Neural cell (in vitro differentiated cells): ENCODE data around the gene CKMT1B. TPM values are rescaled to one million over a fixed set of nuclear protein-coding genes. Genes with fewer than 3 reads are reported as not detected.
"Not testable (repeated sequence)": the region's sequence is repeated elsewhere in the genome, so short reads cannot be mapped to it uniquely, and the experiment has no call there.

Source experiments
- H2AFZ ChIP-seq: fragments of 200-600, 300-800 bp; sonication (generic), shearing (Covaris generic); 2 replicates; pipeline ENCODE4 v1.6.0; 2014; ENCODE audit warnings: low read depth, mild to moderate bottlenecking, antibody characterized with exemption, low read length, moderate library complexity
- H3F3A ChIP-seq: fragments of 200-600 bp; shearing (Covaris generic); 2 replicates; pipeline ENCODE4 v1.6.1; 2016; ENCODE audit warnings: mild to moderate bottlenecking, moderate library complexity, mixed read lengths, antibody characterized with exemption, low read length; ENCODE audit not compliant: insufficient read depth, poor library complexity, severe bottlenecking
- H3K27ac ChIP-seq: fragments of 200-600, 300-800 bp; sonication (generic), shearing (Covaris generic); 2 replicates; pipeline ENCODE4 v1.5.1; 2014; ENCODE audit warnings: mild to moderate bottlenecking, low read length, moderate library complexity
- H3K27me3 ChIP-seq: fragments of 300-800, 200-600 bp; sonication (generic), shearing (Covaris generic); 2 replicates; pipeline ENCODE4 v1.6.0; 2014; ENCODE audit warnings: mild to moderate bottlenecking, low read depth, low read length, moderate library complexity; ENCODE audit not compliant: insufficient read depth
- H3K36me3 ChIP-seq: fragments of 300-800, 200-600 bp; sonication (generic), shearing (Covaris generic); 2 replicates; pipeline ENCODE4 v1.5.1; 2014; ENCODE audit warnings: mild to moderate bottlenecking, antibody characterized with exemption, low read length, moderate library complexity; ENCODE audit not compliant: insufficient read depth
- H3K4me2 ChIP-seq: fragments of 300-800, 200-600 bp; sonication (generic), shearing (Covaris generic); 2 replicates; pipeline ENCODE4 v1.6.0; 2014; ENCODE audit warnings: mild to moderate bottlenecking, low read length
- H3K4me3 ChIP-seq: fragments of 300-800, 200-600 bp; sonication (generic), shearing (Covaris generic); 2 replicates; pipeline ENCODE4 v1.5.1; 2014; ENCODE audit warnings: mild to moderate bottlenecking, low read length, moderate library complexity
- H3K79me2 ChIP-seq: fragments of 200-600 bp; shearing (Covaris generic); replicated peaks from 2 replicates; pipeline ENCODE4 v1.6.0; 2014; ENCODE audit warnings: mild to moderate bottlenecking, low read length, moderate library complexity; ENCODE audit not compliant: insufficient read depth
- H3K9ac ChIP-seq: fragments of 300-800, 200-600 bp; sonication (generic), shearing (Covaris generic); 2 replicates; pipeline ENCODE4 v1.6.1; 2016; ENCODE audit warnings: mild to moderate bottlenecking, low read length, mixed read lengths
- H3K9me2 ChIP-seq: fragments of 200-600 bp; shearing (Covaris generic); 2 replicates; pipeline ENCODE4 v1.6.1; 2016; ENCODE audit warnings: mild to moderate bottlenecking, low read length, mixed read lengths; ENCODE audit not compliant: insufficient read depth
- H3K9me3 ChIP-seq: fragments of 200-600, 300-800 bp; sonication (generic), shearing (Covaris generic); 2 replicates; pipeline ENCODE4 v1.6.1; 2016; ENCODE audit warnings: mild to moderate bottlenecking, mixed run types, low read length, moderate library complexity, mixed read lengths
- H4K20me1 ChIP-seq: fragments of 200-600 bp; shearing (Covaris generic); 2 replicates; pipeline ENCODE4 v1.6.1; 2016; ENCODE audit warnings: mild to moderate bottlenecking, mixed run types; ENCODE audit not compliant: insufficient read depth
- CTCF ChIP-seq: fragments of 450-650 bp; IDR thresholded peaks from 2 replicates; pipeline ENCODE4 v1.5.1; 2014; ENCODE audit warnings: antibody characterized with exemption, mild to moderate bottlenecking, moderate library complexity; ENCODE audit not compliant: poor library complexity, severe bottlenecking
- EP300 ChIP-seq: fragments of 450-650 bp; conservative IDR thresholded peaks from 2 replicates; pipeline ENCODE4 v1.6.1; 2014; ENCODE audit warnings: antibody characterized with exemption, mild to moderate bottlenecking, moderate library complexity; ENCODE audit not compliant: poor library complexity, severe bottlenecking
- EZH2 ChIP-seq: fragments of 200-600, 300-800 bp; shearing (Covaris generic), sonication (generic); IDR thresholded peaks from 2 replicates; pipeline ENCODE4 v1.6.1; 2014; ENCODE audit warnings: antibody characterized with exemption, low read length, borderline replicate concordance, mild to moderate bottlenecking; ENCODE audit not compliant: insufficient read depth, poor library complexity, severe bottlenecking
- MXI1 ChIP-seq: fragments of 450-650 bp; conservative IDR thresholded peaks from 2 replicates; pipeline ENCODE4 v1.6.1; 2014; ENCODE audit warnings: antibody characterized with exemption, mild to moderate bottlenecking; ENCODE audit not compliant: poor library complexity, severe bottlenecking
- POLR2AphosphoS5 ChIP-seq: IDR thresholded peaks from 2 replicates; pipeline ENCODE4 v1.6.1; 2012
- RAD21 ChIP-seq: fragments of 450-650 bp; conservative IDR thresholded peaks from 2 replicates; pipeline ENCODE4 v1.6.1; 2014; ENCODE audit warnings: antibody characterized with exemption, mild to moderate bottlenecking, moderate library complexity
- SMC3 ChIP-seq: fragments of 450-650 bp; conservative IDR thresholded peaks from 2 replicates; pipeline ENCODE4 v1.6.1; 2014; ENCODE audit warnings: antibody characterized with exemption, mild to moderate bottlenecking, moderate library complexity; ENCODE audit not compliant: poor library complexity
- TAF1 ChIP-seq: IDR thresholded peaks from 2 replicates; pipeline ENCODE4 v1.6.1; 2012; ENCODE audit warnings: low read depth
- polyA minus RNA-seq: library from RNA; depleted of rRNA, polyadenylated mRNA; stranded (reverse); fragments of >200 nt; gene quantifications from 2 replicates; pipeline ENCODE4 v1.2.3, GENCODE V29; 2014
- polyA plus RNA-seq: library from polyadenylated mRNA; depleted of rRNA; stranded (reverse); fragments of >200 nt; gene quantifications from 2 replicates; pipeline ENCODE4 v1.2.3, GENCODE V29; 2014
- TF ChIP-seq, protein P1 (sequence below): IDR thresholded peaks from 2 replicates; pipeline ENCODE4 v1.6.1; 2012; ENCODE audit warnings: borderline replicate concordance

CKMT1B gene
- polyA plus RNA-seq (23.2 and 29.8 TPM in 2 replicates), polyA minus RNA-seq (8.5 and 15.4 TPM in 2 replicates)

DNA sequence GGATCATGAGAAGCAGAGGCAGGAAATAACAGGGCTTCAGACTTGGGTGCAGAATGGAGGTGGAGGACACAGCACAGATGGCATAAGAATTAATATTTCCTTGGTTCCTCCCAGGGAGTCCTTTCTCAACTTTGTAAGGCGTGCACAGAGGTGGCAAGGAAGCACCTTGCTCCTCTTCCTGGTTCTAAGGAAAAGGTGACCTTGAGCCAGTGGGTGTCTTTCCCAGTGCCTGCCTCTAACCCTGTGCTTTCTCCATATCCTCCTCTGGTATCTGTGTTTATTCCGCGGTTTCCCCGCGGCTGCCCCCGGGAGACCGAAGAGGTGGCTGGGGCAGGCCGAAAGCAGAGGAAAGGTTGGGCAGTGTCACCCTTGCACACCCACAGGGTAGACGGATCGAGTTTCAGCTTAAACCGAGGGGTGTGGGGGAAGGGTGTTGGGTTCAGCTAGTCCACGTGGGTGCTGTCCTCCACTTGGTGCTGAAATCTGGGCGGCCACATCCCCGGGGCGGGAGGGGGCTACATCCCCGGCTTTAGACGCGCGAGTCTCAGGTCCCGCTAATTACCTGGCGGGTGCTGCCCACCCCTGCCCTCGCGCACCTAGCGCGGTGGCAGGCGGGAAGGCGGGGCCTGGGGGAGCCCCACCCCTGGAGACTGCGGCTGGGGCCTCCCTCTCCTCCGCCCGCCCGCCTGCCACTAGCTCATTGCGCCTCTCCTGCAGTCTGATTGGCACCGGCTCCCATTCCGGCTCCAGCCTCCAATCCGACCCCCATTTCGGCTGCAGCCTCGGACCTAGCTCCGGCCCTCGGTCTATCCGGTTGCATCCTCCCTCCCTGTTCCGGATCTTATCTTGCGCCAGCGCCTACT is at the start of gene CKMT1B:
CKMT1B (plus strand) TSS at position 700 of the 863 bp plus-strand sequence. CDS start 192 bp downstream, outside the sequence.
- H3K27me3 ChIP-seq, H2AFZ ChIP-seq, H3F3A ChIP-seq, H3K4me3 ChIP-seq, H3K27ac ChIP-seq, H3K79me2 ChIP-seq, H3K36me3 ChIP-seq, H4K20me1 ChIP-seq, H3K4me2 ChIP-seq, H3K9ac ChIP-seq, H3K9me3 ChIP-seq, H3K9me2 ChIP-seq: not testable (repeated sequence)

DNA sequence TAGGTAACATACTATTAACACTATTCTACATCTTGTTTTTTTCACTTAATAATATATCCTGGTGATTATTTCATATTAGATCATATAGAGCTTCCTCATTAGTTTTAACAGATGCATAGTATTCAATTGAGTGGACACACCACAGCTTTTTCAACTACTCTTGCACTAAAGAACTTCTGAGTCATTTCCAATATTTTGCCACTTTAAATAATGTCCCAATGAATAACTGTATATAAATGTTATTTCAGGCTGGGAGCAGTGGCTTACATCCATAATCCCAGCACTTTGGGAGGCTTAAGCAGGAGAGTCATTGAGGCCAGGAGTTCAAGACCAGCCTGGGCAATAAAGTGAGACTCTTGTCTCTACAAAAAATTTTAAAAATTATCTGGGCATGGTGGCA is 49.6 kb upstream of the CKMT1B start:
- Histone ChIP-seq H3K9me3 (peaks cover 5% of the 10 kb centered on the region), H3K36me3 (no peaks in the 10 kb centered on the region), H3K4me2 (no peak overlapping the region), H2AFZ (no peak overlapping the region), H3K27ac (no peak overlapping the region), H3K9me2 (no peaks in the 10 kb centered on the region), H3K9ac (no peak overlapping the region), H3K4me3 (no peak overlapping the region), H4K20me1 (no peaks in the 10 kb centered on the region), H3K27me3 (no peaks in the 10 kb centered on the region), H3K79me2 (no peaks in the 10 kb centered on the region), H3F3A (no peaks in the 10 kb centered on the region)
- no peak for TF ChIP-seq EP300
- no peak for TF ChIP-seq MXI1
- TF ChIP-seq RAD21 = no peak
- TF ChIP-seq EZH2 = no peak
- TF ChIP-seq TAF1 = no peak
- TF ChIP-seq, protein P1, sequence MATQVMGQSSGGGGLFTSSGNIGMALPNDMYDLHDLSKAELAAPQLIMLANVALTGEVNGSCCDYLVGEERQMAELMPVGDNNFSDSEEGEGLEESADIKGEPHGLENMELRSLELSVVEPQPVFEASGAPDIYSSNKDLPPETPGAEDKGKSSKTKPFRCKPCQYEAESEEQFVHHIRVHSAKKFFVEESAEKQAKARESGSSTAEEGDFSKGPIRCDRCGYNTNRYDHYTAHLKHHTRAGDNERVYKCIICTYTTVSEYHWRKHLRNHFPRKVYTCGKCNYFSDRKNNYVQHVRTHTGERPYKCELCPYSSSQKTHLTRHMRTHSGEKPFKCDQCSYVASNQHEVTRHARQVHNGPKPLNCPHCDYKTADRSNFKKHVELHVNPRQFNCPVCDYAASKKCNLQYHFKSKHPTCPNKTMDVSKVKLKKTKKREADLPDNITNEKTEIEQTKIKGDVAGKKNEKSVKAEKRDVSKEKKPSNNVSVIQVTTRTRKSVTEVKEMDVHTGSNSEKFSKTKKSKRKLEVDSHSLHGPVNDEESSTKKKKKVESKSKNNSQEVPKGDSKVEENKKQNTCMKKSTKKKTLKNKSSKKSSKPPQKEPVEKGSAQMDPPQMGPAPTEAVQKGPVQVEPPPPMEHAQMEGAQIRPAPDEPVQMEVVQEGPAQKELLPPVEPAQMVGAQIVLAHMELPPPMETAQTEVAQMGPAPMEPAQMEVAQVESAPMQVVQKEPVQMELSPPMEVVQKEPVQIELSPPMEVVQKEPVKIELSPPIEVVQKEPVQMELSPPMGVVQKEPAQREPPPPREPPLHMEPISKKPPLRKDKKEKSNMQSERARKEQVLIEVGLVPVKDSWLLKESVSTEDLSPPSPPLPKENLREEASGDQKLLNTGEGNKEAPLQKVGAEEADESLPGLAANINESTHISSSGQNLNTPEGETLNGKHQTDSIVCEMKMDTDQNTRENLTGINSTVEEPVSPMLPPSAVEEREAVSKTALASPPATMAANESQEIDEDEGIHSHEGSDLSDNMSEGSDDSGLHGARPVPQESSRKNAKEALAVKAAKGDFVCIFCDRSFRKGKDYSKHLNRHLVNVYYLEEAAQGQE = no peak
- no peak for TF ChIP-seq POLR2AphosphoS5

DNA sequence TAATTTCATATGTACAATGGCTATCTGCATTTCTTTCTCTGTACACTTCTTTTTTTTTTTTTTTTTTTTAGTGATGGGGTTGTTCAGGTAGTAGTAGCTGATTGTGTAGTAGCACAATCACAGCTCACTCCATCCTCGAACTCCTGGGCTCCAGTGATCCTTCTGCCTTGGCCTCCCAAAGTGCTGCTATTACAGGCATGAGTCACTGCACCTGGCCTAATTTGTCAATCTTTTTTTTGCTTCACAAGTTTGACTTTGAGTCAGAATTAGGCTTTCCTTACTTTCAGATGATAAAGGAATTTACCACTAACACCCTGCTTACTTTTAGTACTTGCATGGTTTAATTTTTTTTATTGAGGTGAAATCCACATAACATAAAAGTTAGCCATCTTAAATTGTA is 48.4 kb upstream of the CKMT1B start:
- Histone ChIP-seq H3K9ac (no peak overlapping the region), H3F3A (no peaks in the 10 kb centered on the region), H3K4me3 (no peak overlapping the region), H3K36me3 (no peaks in the 10 kb centered on the region), H3K9me3 (peaks cover 5% of the 10 kb centered on the region), H3K27ac (no peak overlapping the region), H3K9me2 (no peaks in the 10 kb centered on the region), H3K27me3 (no peaks in the 10 kb centered on the region), H3K79me2 (no peaks in the 10 kb centered on the region), H2AFZ (no peak overlapping the region), H3K4me2 (no peak overlapping the region), H4K20me1 (no peaks in the 10 kb centered on the region)
- TF ChIP-seq POLR2AphosphoS5 (no peak), MXI1 (no peak), EZH2 (no peak), TAF1 (no peak), CTCF (no peak), SMC3 (no peak), EP300 (no peak), RAD21 (no peak)
- TF ChIP-seq, protein P1 = no peak
